HG03565 (cell line): ENCODE results near the gene ESPNL.

ENCODE experiments used
- ATAC-seq: cut with Tn5 transposase; IDR thresholded peaks from one replicate; pipeline ENCODE4 v1.9.1; 2021; ENCODE audit warnings: mild to moderate bottlenecking, moderate library complexity; ENCODE audit not compliant: unreplicated experiment

Gene ESPNL

DNA sequence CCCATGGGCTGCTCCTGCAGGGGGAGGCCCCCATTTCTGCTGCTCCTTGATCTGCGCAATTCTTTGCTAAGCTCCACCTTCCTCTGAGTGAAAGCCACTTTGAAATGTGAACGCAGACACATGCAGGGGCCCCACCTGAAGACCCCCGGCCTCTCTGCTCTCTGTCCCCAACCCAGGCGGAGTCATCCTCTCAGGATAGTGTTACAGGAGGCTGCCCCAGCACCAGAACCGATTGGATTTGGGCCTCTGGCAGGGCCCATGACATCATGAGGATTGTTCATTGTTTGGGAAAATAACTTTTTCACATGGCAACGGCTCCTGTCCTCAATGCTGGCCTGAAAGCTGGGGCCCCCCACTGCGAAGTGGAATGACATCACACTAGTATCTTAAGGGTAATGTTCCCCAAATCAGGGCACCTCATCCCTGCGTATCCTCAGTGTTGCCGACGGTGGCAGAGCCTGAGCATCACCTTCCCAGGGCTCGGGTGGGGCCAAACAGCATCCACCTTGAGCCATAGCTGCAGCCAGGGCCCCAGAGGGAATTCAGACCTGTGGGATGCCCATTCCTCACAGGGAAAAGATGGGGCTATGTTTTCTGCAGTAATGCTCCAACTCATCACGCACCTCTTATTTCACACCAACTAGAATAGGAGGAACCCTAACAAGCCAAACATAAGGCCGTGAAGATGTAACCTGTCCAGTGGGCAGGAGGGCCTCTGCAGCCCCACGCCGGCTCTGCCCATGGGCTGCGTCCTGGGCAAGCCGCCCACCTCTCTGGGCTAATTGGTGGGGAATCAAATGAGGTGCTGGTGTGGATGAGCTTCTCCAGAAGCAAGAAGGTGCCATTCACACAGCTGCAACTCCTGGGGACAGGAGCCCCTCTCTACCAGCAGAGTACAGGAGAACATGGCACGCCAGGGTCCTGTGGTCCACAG is 55.9 kb downstream of the ESPNL start:
- ATAC-seq, result no peak

DNA sequence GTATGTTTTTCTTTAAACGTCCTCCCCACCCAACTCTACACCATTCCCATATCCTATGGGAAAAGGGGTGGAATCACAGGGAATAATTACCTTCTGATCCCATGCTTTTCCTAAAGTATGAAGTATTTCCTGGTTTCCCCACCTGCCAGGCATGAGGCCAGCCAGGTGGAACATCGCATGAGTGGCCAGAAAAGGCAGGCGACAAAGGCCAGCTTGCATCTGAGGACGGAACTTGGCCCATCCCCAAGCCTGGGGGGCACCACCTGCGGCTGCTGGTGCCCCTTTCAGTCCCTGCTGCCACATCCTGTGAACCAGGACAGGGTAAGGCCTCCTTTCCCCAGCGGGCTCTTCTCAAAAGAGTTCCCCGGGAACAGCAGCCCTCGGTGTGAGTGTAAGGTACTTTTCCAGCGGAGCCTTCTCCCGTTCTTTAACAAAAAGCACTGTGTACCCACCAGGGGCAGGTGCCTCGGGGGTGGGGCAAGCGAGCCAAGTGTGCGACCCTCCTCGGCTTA is 57.4 kb downstream of the ESPNL start:
- no peak for ATAC-seq

GRCh38 chr2:238158018-238158508 is 57.9 kb downstream of the ESPNL start:
- no peak for ATAC-seq

GRCh38 chr2:238158509-238159070 is 58.5 kb downstream of the ESPNL start, which contains the start of gene ERFE:
ERFE (plus strand) TSS chr2:238158970; CDS start chr2:238159008, 38 bp downstream.
- no peak for ATAC-seq

DNA sequence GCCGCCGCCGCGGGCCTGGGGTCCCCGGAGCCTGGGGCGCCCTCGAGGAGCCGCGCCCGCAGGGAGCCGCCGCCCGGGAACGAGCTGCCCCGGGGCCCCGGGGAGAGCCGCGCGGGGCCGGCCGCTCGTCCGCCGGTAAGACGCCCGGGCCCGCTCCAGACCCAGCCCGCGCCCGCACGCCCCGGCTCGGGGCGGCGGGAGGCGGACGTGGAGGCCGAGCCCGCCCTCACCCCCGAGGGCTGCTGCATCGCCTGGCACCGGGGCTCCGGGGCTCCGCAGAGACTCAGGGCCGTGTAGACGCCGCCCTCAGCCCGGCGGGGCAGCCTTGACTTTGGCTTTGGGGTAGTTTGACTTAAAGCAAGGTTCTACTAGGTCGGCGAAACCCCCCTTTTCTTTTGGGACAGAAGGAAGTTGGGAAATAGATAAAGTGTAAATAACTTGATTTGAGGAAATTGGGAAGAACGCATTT is 59.0 kb downstream of the ESPNL start:
- no peak for ATAC-seq

DNA sequence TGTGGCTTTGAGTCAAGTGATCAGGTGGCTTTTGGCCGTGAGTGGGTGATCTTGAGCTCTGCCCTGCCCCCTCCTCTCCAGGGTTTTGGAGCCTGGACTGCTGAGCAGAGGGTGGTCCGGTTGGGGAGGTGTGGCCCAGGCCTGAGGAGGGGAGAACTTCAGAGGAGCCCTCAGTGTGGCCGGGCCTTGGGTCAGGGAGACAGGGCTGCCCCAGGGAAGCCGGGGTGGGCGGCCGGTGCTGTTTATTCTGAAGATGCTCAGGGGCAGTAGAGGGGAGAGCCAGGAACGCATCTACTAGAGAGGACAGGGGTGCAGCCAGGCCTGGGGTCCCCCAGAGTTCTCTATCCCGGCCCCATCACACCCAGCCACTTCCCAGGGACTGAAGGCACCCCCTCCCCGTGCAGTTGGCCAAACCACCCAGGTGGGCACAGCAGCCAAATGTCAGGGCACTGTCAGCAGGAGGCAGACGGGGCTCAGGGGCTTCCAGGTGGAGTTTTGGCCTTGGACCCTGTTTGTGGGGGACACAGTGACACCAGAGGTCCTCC is 59.6 kb downstream of the ESPNL start:
- no peak for ATAC-seq

GRCh38 chr2:238160206-238161129 is 60.3 kb downstream of the ESPNL start:
- ATAC-seq, result no peak

DNA sequence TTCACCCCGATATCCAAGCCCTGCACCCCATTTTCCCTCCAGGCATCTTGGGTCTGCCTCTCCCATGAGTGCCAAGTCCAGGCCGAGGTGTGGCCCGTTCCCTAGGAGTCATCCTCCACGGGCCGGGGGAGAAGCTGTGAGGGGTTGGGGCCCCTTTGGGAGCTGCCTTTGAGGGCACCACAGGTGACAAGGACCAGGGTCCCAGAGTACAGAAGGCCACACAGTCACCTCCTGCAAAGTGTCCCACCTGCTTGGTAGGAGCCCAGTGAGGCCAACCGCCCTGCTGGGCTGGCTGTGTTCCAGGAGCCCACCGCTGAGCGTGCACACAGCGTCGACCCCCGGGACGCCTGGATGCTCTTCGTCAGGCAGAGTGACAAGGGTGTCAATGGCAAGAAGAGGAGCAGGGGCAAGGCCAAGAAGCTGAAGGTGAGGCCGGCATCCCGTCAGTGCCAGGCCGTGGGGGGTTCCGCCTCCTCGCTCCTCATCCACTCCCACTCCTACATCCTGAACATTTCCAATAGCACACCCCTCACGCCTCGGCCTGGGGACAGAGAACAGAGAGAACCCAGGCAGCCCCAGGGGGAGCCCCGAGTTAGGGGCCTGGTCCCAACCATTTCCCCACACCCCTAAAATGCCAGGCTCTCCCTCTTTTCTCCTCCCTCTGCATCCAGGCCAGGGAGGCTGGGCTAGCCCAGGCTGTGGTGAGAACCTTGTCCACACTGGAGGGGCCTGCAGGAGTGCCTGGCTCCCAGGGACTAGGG is 61.3 kb downstream of the ESPNL start:
- ATAC-seq, result no peak

DNA sequence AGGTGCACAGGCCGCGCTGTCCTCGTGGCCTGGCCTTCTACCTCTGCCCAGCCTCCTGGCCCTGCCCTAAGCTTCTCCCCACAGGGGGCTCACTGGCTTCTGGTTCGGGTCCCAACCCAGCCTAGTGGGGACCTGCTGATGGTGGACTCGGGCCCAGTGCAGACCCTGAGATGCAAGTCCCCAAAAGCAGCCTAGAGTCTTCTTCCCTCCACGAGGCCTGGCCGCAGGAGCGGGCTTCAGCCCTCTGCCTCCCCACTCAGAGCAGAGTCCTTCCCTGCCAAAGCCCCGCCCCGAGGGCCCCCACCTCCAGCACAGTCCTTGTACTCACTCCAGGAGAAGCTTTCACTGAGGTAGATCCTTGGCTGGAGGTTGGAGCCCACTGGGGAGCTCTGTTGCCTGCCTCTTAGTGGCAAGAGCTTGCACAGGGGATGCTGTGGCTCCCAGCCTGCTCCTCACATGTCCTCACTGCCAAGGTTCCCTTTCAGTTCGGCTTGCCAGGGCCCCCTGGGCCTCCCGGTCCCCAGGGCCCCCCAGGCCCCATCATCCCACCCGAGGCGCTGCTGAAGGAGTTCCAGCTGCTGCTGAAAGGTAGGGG is 62.2 kb downstream of the ESPNL start:
- ATAC-seq, result no peak

DNA sequence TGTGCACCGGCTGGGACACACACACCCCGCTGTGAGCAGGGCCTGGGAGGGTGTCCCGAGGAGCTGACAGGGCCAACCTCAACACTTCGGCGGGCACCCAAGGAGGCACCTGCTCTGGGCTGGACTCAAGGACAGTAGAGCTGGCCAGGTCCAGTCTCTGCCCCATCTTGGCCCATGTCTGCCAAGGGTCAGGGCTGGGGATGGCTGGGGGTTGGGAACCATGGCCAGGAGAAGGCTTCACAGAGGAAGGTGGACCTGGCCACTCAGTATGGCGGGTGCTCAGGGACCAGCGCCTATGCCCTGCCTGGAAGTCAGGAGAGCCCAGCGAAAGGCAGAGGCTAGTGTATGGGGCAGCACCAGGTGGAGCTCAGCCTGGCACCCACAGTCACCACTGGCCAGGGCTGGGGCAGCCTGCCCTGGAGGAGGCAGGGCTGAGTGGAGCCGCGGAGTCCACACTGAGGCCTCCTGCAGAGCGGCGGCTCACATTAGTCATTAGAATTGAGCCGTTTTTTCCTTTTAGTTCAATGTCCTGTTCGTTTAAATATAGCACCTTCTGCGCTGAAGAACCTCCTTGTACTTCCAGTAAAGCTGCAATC is 62.8 kb downstream of the ESPNL start:
- ATAC-seq, result no peak

DNA sequence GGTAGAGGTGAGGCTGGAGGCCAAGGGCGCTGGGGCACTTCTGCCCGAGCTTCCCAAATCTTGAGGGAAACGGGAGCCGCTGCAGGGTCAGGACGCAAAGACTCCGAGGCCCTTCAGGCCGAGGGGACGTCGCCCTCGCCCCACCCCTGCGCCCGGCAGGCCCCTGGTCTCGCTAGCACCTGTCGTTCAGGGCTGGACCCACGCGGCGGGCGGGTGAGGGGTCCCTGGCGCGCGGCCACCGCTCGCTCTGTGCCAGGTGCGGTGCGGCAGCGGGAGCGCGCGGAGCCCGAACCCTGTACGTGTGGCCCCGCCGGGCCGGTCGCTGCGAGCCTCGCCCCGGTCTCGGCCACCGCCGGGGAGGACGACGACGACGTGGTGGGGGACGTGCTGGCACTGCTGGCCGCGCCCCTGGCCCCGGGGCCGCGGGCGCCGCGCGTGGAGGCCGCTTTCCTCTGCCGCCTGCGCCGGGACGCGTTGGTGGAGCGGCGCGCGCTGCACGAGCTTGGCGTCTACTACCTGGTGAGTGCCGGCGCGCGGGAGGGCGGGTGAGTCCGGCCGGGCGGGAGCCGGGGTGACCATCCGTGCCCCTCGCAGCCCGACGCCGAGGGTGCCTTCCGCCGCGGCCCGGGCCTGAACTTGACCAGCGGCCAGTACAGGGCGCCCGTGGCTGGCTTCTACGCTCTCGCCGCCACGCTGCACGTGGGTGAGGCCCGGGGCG is 63.5 kb downstream of the ESPNL start:
- no peak for ATAC-seq

- ATAC-seq, result no peak
Observed at GRCh38 chr2:238164906-238165287, 64.8 kb downstream of the ESPNL start.

DNA sequence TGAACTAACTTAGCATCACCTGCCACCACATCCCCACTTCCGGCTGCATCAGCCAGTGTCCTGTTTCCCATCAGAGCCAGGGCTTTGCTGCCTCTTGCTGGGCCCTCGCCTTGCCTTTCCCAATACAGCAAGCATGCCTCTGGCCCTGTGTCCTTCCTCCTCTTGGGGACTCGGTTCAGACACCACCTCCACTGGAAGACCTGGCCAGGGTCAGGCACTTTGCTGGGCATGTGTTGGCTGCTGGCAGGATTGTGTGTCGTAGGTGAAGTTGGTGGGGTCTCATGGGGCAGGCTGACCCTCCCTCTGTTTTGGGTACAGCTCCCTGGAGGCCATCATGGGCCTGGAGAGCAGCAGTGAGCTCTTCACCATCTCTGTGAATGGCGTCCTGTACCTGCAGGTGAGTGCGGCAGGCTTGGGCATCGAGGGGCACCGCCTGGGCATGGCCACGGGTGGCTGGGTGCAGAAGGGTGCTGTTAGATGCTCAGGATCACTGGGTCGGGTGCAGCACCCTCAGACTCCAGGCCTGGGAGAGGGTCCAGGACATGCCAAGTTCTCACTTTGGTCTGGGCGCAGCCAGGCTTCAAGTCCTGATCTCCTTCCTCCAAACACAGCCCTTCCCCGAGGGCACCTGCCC is 65.3 kb downstream of the ESPNL start:
- ATAC-seq, result no peak

DNA sequence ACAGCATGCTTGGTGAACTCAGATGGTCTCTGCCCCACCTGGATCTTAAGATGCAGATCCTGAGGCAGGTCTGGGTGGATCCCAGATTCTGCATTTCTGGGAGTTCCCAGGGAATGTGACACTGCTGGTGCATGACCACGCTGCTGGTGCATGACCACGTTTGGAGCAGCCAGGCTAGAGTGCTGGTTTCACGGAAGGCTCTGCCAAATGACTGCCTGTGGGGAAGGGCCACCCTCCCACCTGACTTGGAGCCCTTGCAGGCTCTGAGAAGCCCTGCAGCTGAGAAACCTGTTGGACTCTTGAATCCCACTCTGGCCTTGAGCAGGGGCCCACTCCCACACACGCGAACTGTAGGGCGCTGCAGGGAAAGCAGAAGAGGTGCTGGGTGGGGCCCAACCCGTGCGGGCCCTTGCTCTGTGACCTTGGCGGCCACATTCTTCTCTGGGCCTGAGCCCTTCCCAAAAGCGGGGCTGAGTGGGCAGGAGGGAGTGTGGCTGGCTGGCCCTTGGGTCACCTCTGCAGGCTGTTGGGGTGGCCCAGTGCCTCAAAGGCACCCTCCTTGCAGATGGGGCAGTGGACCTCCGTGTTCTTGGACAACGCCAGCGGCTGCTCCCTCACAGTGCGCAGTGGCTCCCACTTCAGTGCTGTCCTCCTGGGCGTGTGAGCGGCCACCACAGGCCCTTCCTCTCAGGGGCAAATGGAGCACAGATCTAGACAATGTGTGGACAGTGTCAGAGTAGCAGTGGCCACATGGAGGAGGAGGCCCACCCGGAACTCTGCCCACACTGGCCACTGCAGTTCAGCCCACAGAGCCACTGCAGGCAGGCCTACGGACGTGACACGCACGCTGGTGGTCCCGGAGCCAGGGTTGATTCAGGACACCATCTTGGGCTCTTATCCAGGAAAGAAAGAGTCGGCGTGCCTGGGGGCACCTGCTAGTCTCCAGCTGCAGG is 66.5 kb downstream of the ESPNL start:
- no peak for ATAC-seq

- no peak for ATAC-seq
Observed at GRCh38 chr2:238167344-238167715, 67.2 kb downstream of the ESPNL start.

DNA sequence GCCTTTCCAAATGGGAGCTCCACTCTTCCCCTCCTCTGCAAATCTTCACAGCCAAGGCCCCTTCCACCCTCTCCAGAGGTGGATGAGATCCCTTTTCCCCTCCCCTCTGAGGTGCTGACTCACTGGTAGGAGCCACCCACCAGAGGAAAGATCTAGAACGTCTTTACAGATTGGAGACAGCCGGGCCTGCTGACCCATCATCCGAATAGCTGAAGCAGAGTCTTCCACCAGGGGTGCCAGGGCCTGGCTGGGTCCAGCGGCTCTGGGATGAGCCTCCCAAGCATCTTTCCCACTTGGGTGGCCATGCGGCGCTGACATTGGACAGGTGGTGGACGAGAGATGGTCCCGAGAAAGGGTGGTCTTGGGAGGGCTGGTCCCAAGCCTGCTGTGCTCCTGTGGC is 67.6 kb downstream of the ESPNL start:
- ATAC-seq, result no peak
